ENCODE data around the gene ITFG1.
"Not testable (repeated sequence)": the region's sequence is repeated elsewhere in the genome, so short reads cannot be mapped to it uniquely, and the experiment has no call there.

Gene ITFG1

GRCh38 chr16:47371271-47372014 lies 89.4 kb downstream of the ITFG1 start:
- DNase-seq (no peak), ATAC-seq (replicated peaks) (no peak)
- Mint-ChIP-seq H3K27me3 (no peaks in the 10 kb centered on the region), H3K9me3 (peaks cover 13% of the 10 kb centered on the region in 2 donors), H3K4me1 (no peaks in the 10 kb centered on the region), H3K36me3 (peaks cover 50 to 51% of the 10 kb centered on the region in 2 donors), H3K27ac (no peak overlapping the region), H3K4me3 (no peak overlapping the region)

GRCh38 chr16:47370536-47370935 lies 90.3 kb downstream of the ITFG1 start:
- H3K4me3 Mint-ChIP-seq, result peak overlapping the region in 1 of 2 donors; percentile 32
- peak overlapping the region; percentile 22 for H3K27ac Mint-ChIP-seq
- peaks cover 13% of the 10 kb centered on the region in 2 donors for H3K9me3 Mint-ChIP-seq
- H3K27me3 Mint-ChIP-seq, result no peaks in the 10 kb centered on the region
- no peak for ATAC-seq (replicated peaks)
- peaks cover 58 to 59% of the 10 kb centered on the region in 2 donors for H3K36me3 Mint-ChIP-seq
- no peak for DNase-seq
- H3K4me1 Mint-ChIP-seq, result no peaks in the 10 kb centered on the region

GRCh38 chr16:47366228-47366627 lies 94.6 kb downstream of the ITFG1 start:
- Mint-ChIP-seq H3K4me1 (no peaks in the 10 kb centered on the region), H3K9me3 (peaks cover 6 to 8% of the 10 kb centered on the region in 2 donors), H3K4me3 (no peak overlapping the region), H3K27ac (no peak overlapping the region), H3K27me3 (no peaks in the 10 kb centered on the region), H3K36me3 (peaks cover 45 to 47% of the 10 kb centered on the region in 2 donors)
- ATAC-seq (replicated peaks) (no peak), DNase-seq (no peak)

GRCh38 chr16:47363761-47364160 lies 97.1 kb downstream of the ITFG1 start:
- Mint-ChIP-seq H3K27me3 (no peaks in the 10 kb centered on the region), H3K9me3 (peaks cover 0 to under 1% of the 10 kb centered on the region in 2 donors), H3K4me3 (no peak overlapping the region), H3K4me1 (no peaks in the 10 kb centered on the region), H3K27ac (no peak overlapping the region), H3K36me3 (peaks cover 37 to 39% of the 10 kb centered on the region in 2 donors)
- no peak for ATAC-seq (replicated peaks)
- DNase-seq, result no peak

GRCh38 chr16:47359478-47359877 lies 101.4 kb downstream of the ITFG1 start:
- no peak for ATAC-seq (replicated peaks)
- Mint-ChIP-seq H3K4me3 (no peak overlapping the region), H3K4me1 (peaks cover 0 to 6% of the 10 kb centered on the region in 2 donors), H3K27ac (no peak overlapping the region), H3K27me3 (no peaks in the 10 kb centered on the region), H3K36me3 (peaks cover 42 to 46% of the 10 kb centered on the region in 2 donors), H3K9me3 (peaks cover 3 to 6% of the 10 kb centered on the region in 2 donors)
- no peak for DNase-seq

GRCh38 chr16:47358816-47359215 lies 102.0 kb downstream of the ITFG1 start:
- Mint-ChIP-seq H3K4me1 (peaks cover 0 to 6% of the 10 kb centered on the region in 2 donors), H3K4me3 (no peak overlapping the region), H3K27ac (no peak overlapping the region), H3K9me3 (peaks cover 6 to 7% of the 10 kb centered on the region in 2 donors), H3K27me3 (no peaks in the 10 kb centered on the region), H3K36me3 (peaks cover 48 to 52% of the 10 kb centered on the region in 2 donors)
- ATAC-seq (replicated peaks) (no peak), DNase-seq (no peak)

- ATAC-seq (replicated peaks); H3K4me3 Mint-ChIP-seq; DNase-seq; H3K27ac Mint-ChIP-seq; H3K27me3 Mint-ChIP-seq; H3K4me1 Mint-ChIP-seq: not testable (repeated sequence)
- Mint-ChIP-seq H3K9me3 (peaks cover 28 to 29% of the 10 kb centered on the region in 2 donors), H3K36me3 (peaks cover 78 to 80% of the 10 kb centered on the region in 2 donors)
Measured at GRCh38 chr16:47349029-47349428, 111.8 kb downstream of the ITFG1 start.

GRCh38 chr16:47347021-47347696 lies 113.7 kb downstream of the ITFG1 start:
- not testable (repeated sequence) for H3K27ac Mint-ChIP-seq; H3K27me3 Mint-ChIP-seq; H3K4me1 Mint-ChIP-seq; ATAC-seq (replicated peaks); H3K4me3 Mint-ChIP-seq; DNase-seq
- Mint-ChIP-seq H3K9me3 (peaks cover 31% of the 10 kb centered on the region in 2 donors), H3K36me3 (peaks cover 74 to 76% of the 10 kb centered on the region in 2 donors)

- Mint-ChIP-seq H3K4me3 (no peak overlapping the region), H3K27me3 (no peaks in the 10 kb centered on the region), H3K4me1 (peaks cover 6 to 14% of the 10 kb centered on the region in 2 donors), H3K9me3 (peaks cover 20 to 24% of the 10 kb centered on the region in 2 donors), H3K27ac (no peak overlapping the region), H3K36me3 (peaks cover 59 to 68% of the 10 kb centered on the region in 2 donors)
- ATAC-seq (replicated peaks) (no peak), DNase-seq (no peak)
Measured at GRCh38 chr16:47342055-47342454, 118.8 kb downstream of the ITFG1 start.

- not testable (repeated sequence) for H3K9me3 Mint-ChIP-seq; H3K4me3 Mint-ChIP-seq; ATAC-seq (replicated peaks)
Measured at GRCh38 chr16:47330562-47330961, 130.3 kb downstream of the ITFG1 start.

GRCh38 chr16:47324309-47324708 lies 136.6 kb downstream of the ITFG1 start:
- not testable (repeated sequence) for ATAC-seq (replicated peaks); H3K4me3 Mint-ChIP-seq; H3K9me3 Mint-ChIP-seq; H3K4me1 Mint-ChIP-seq; DNase-seq; H3K27ac Mint-ChIP-seq; H3K27me3 Mint-ChIP-seq
- H3K36me3 Mint-ChIP-seq, result peaks cover 30 to 49% of the 10 kb centered on the region in 2 donors

More at GRCh38 chr16:47330562-47330961, 130.3 kb downstream of the ITFG1 start:
- not testable (repeated sequence) for DNase-seq, H3K27me3 Mint-ChIP-seq, H3K27ac Mint-ChIP-seq
- H3K4me1 Mint-ChIP-seq, result peaks cover 0 to 16% of the 10 kb centered on the region in 2 donors
- H3K36me3 Mint-ChIP-seq, result peaks cover 35 to 45% of the 10 kb centered on the region in 2 donors

- DNase-seq (no peak), ATAC-seq (replicated peaks) (no peak)
- H3K9me3 Mint-ChIP-seq, result peaks cover 7 to 8% of the 10 kb centered on the region in 2 donors
Measured at GRCh38 chr16:47323241-47323640, 137.6 kb downstream of the ITFG1 start.

GRCh38 chr16:47320546-47321310 lies 140.1 kb downstream of the ITFG1 start:
- peaks cover 7 to 8% of the 10 kb centered on the region in 2 donors for H3K9me3 Mint-ChIP-seq
- ATAC-seq (replicated peaks) (no peak), DNase-seq (no peak)
- H3K27ac Mint-ChIP-seq, result no peak overlapping the region
- H3K27me3 Mint-ChIP-seq, result no peaks in the 10 kb centered on the region
- H3K4me3 Mint-ChIP-seq, result no peak overlapping the region
- peaks cover 21 to 33% of the 10 kb centered on the region in 2 donors for H3K36me3 Mint-ChIP-seq
- peaks cover 0 to 2% of the 10 kb centered on the region in 2 donors for H3K4me1 Mint-ChIP-seq

More at GRCh38 chr16:47323241-47323640, 137.6 kb downstream of the ITFG1 start:
- no peaks in the 10 kb centered on the region for H3K27me3 Mint-ChIP-seq
- H3K4me3 Mint-ChIP-seq, result no peak overlapping the region
- no peaks in the 10 kb centered on the region for H3K4me1 Mint-ChIP-seq
- peaks cover 28 to 49% of the 10 kb centered on the region in 2 donors for H3K36me3 Mint-ChIP-seq
- no peak overlapping the region for H3K27ac Mint-ChIP-seq
